GM23338 (cell line): ENCODE measurements around the gene EYA2.

Source experiments
- EZH2phosphoT487 ChIP-seq: fragments of 200-600 bp; sonication (generic); IDR thresholded peaks from one replicate; pipeline ENCODE4 v1.8.1; 2018; ENCODE audit warnings: antibody characterized with exemption; ENCODE audit not compliant: unreplicated experiment
- REST ChIP-seq: IDR thresholded peaks from one replicate; pipeline ENCODE4 v1.6.1; 2018; ENCODE audit warnings: antibody characterized with exemption; ENCODE audit not compliant: unreplicated experiment
- TF ChIP-seq, protein P1 (sequence below), 2 experiments: fragments of 200-600 bp in 1 of 2; sonication (generic) in 1 of 2; conservative IDR thresholded peaks; 2 replicates each; pipeline versions ENCODE4 v1.5.1 to v1.6.1; 2016 to 2017; ENCODE audit warnings: antibody characterized with exemption in 2 of 2, low read depth in 2 of 2, mild to moderate bottlenecking in 2 of 2, moderate library complexity in 1 of 2

DNA sequence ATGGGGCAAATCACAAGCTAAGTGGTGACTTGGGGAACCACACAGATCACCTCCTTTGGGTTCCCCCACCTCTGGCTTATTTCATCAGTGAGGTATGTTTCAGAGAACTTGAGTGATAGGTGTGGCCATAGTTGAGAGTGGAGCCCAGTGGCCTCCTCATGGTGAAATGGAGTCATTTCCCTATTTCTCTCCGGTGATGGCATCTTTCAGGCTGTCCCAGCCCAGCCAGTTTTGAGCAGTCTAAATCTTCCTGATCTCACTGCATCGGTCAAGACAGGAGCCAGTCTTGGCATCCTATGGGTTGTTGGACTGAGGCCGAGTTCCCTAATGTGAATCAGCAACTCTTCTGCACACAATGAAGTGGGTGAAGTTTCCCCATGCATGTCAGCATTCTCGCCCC lies 132.4 kb downstream of the EYA2 start:
- TF ChIP-seq EZH2phosphoT487 = no peak
- TF ChIP-seq, protein P1, sequence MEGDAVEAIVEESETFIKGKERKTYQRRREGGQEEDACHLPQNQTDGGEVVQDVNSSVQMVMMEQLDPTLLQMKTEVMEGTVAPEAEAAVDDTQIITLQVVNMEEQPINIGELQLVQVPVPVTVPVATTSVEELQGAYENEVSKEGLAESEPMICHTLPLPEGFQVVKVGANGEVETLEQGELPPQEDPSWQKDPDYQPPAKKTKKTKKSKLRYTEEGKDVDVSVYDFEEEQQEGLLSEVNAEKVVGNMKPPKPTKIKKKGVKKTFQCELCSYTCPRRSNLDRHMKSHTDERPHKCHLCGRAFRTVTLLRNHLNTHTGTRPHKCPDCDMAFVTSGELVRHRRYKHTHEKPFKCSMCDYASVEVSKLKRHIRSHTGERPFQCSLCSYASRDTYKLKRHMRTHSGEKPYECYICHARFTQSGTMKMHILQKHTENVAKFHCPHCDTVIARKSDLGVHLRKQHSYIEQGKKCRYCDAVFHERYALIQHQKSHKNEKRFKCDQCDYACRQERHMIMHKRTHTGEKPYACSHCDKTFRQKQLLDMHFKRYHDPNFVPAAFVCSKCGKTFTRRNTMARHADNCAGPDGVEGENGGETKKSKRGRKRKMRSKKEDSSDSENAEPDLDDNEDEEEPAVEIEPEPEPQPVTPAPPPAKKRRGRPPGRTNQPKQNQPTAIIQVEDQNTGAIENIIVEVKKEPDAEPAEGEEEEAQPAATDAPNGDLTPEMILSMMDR (conservative IDR thresholded peaks at IDR 0.05; ENCODE audit: low read depth in 2 of 2) = no peak
- no peak for TF ChIP-seq REST
